ENCODE data around the gene TEX19. TPM values are rescaled to one million over a fixed set of nuclear protein-coding genes. Genes with fewer than 3 reads are reported as not detected.

Gene TEX19
- total RNA-seq, 2 experiments from 2014 or later: 0.10 to 0.23 TPM

- peaks cover 29% of the 10 kb centered on the region for H3K4me1 Mint-ChIP-seq
- no peak overlapping the region for H3K4me3 Mint-ChIP-seq
- H3K9me3 Mint-ChIP-seq: no peaks in the 10 kb centered on the region
- no peak overlapping the region for H3K27ac Mint-ChIP-seq
- no peak for DNase-seq
- peaks cover 30% of the 10 kb centered on the region for H3K36me3 Mint-ChIP-seq
- H3K27me3 Mint-ChIP-seq: peaks cover 4% of the 10 kb centered on the region
These were observed 40.1 kb upstream of the TEX19 start for GRCh38 chr17:82318772-82319606.

GRCh38 chr17:82319619-82320062 lies 39.4 kb upstream of the TEX19 start:
- Mint-ChIP-seq H3K9me3 (no peaks in the 10 kb centered on the region), H3K4me3 (no peak overlapping the region), H3K36me3 (peaks cover 24% of the 10 kb centered on the region), H3K27me3 (peaks cover 4% of the 10 kb centered on the region), H3K4me1 (peaks cover 27% of the 10 kb centered on the region), H3K27ac (peak overlapping the region; percentile 96)
- no peak for DNase-seq

DNA sequence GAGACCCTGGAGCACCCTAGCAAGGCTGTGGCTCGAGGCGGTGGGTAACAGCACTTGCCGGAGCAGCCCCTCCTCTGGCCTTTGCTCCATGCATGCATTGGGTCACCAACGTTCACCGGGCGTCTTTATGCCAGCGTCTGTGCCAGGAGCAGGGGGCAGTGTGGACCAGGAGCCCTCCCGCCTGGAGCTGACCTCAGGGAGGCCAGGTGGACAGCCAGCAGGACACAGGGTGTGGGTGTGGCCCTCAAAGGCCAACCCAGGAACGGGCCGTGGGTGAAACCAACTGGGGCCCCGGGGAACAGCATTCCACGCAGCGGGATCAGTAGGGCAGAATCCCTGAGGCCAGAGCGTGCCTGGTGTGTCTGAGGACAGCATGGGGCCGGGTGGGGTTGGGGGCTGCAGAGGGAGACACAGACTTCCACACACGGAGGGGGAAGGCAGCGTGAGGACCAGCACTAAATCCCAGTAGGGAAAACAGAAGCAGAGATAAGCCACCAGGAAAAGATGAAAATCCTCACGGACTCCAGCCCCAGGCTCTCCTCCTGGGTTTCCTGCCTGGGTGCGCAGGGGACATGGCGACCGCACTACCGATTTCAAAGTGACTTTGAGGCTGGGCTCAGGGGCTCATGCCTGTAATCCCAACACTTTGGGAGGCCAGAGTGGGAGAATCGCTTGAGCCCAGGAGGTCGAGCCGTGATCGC lies 38.8 kb upstream of the TEX19 start:
- Mint-ChIP-seq H3K27me3 (peaks cover 4% of the 10 kb centered on the region), H3K36me3 (peaks cover 19% of the 10 kb centered on the region), H3K27ac (peak overlapping the region; percentile 96), H3K4me1 (peaks cover 30% of the 10 kb centered on the region), H3K4me3 (peak overlapping the region; percentile 61), H3K9me3 (no peaks in the 10 kb centered on the region)
- DNase-seq: no peak

- H3K4me3 Mint-ChIP-seq: peak overlapping the region; percentile 84
- H3K9me3 Mint-ChIP-seq: no peaks in the 10 kb centered on the region
- DNase-seq: peak; percentile 82
- H3K4me1 Mint-ChIP-seq: peaks cover 28% of the 10 kb centered on the region
- H3K27me3 Mint-ChIP-seq: no peaks in the 10 kb centered on the region
- peak overlapping the region; percentile 96 for H3K27ac Mint-ChIP-seq
- H3K36me3 Mint-ChIP-seq: peaks cover 9% of the 10 kb centered on the region
These were observed 37.8 kb upstream of the TEX19 start for GRCh38 chr17:82320956-82321927.

- Mint-ChIP-seq H3K27ac (peak overlapping the region; percentile 96), H3K9me3 (no peaks in the 10 kb centered on the region), H3K4me1 (peaks cover 28% of the 10 kb centered on the region), H3K4me3 (peak overlapping the region; percentile 84), H3K36me3 (peaks cover 2% of the 10 kb centered on the region), H3K27me3 (no peaks in the 10 kb centered on the region)
- DNase-seq: no peak
These were observed 37.0 kb upstream of the TEX19 start for GRCh38 chr17:82321947-82322466.

GRCh38 chr17:82322526-82323453 lies 36.3 kb upstream of the TEX19 start:
- peak overlapping the region; percentile 96 for H3K27ac Mint-ChIP-seq
- H3K27me3 Mint-ChIP-seq: no peaks in the 10 kb centered on the region
- DNase-seq: no peak
- peaks cover 2% of the 10 kb centered on the region for H3K36me3 Mint-ChIP-seq
- H3K9me3 Mint-ChIP-seq: no peaks in the 10 kb centered on the region
- H3K4me1 Mint-ChIP-seq: peaks cover 28% of the 10 kb centered on the region
- H3K4me3 Mint-ChIP-seq: peak overlapping the region; percentile 84

GRCh38 chr17:82323514-82324234 lies 35.4 kb upstream of the TEX19 start:
- H3K36me3 Mint-ChIP-seq: peaks cover 2% of the 10 kb centered on the region
- no peak for DNase-seq
- peak overlapping the region; percentile 47 for H3K4me3 Mint-ChIP-seq
- H3K27me3 Mint-ChIP-seq: no peaks in the 10 kb centered on the region
- peaks cover 28% of the 10 kb centered on the region for H3K4me1 Mint-ChIP-seq
- H3K27ac Mint-ChIP-seq: no peak overlapping the region
- H3K9me3 Mint-ChIP-seq: no peaks in the 10 kb centered on the region

DNA sequence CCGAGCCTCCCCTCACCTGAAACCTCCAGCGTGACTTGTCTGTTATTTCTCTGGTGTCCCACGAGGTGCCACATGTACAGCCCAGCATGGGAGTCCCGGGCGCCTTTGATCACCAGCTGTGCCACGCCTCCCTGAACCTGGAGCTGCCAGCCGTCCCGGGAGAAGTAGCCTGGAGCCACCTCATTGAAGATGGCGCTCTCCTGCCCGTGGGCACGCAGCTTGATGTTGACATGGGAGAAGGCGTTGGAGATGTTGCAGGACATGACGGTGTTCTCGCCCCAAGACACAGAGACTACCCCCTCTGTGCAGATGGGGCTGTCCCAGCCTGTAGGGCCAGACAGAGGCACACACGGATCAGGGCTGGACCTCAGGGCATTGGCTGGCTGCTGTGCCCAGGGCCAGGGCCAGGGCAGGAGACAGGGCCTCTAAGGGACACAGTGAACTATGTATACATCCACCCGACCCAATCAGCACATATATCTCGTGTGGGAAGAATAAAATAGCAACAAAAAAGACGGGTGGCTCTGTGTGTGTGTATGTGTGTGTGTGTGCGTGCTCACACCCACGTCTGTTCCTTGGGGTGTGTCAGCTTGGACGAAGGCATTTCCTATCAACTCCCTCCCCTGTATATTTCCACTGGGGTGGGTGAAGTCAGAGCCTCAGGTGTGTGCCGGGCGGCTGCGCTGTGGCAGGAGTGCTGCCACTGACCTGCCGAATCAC lies 34.3 kb upstream of the TEX19 start:
- Mint-ChIP-seq H3K9me3 (no peaks in the 10 kb centered on the region), H3K27me3 (no peaks in the 10 kb centered on the region), H3K4me3 (peak overlapping the region; percentile 22), H3K27ac (peak overlapping the region; percentile 27), H3K36me3 (peaks cover 2% of the 10 kb centered on the region), H3K4me1 (peaks cover 28% of the 10 kb centered on the region)
- no peak for DNase-seq

- H3K9me3 Mint-ChIP-seq: no peaks in the 10 kb centered on the region
- DNase-seq: no peak
- peaks cover 2% of the 10 kb centered on the region for H3K36me3 Mint-ChIP-seq
- no peak overlapping the region for H3K4me3 Mint-ChIP-seq
- no peak overlapping the region for H3K27ac Mint-ChIP-seq
- peaks cover 26% of the 10 kb centered on the region for H3K4me1 Mint-ChIP-seq
- peaks cover 4% of the 10 kb centered on the region for H3K27me3 Mint-ChIP-seq
These were observed 33.5 kb upstream of the TEX19 start for GRCh38 chr17:82325286-82326180.

GRCh38 chr17:82327289-82327688 lies 31.8 kb upstream of the TEX19 start:
- Mint-ChIP-seq H3K4me1 (peaks cover 18% of the 10 kb centered on the region), H3K36me3 (no peaks in the 10 kb centered on the region), H3K27me3 (peaks cover 19% of the 10 kb centered on the region), H3K27ac (no peak overlapping the region), H3K9me3 (no peaks in the 10 kb centered on the region), H3K4me3 (no peak overlapping the region)
- no peak for DNase-seq

DNA sequence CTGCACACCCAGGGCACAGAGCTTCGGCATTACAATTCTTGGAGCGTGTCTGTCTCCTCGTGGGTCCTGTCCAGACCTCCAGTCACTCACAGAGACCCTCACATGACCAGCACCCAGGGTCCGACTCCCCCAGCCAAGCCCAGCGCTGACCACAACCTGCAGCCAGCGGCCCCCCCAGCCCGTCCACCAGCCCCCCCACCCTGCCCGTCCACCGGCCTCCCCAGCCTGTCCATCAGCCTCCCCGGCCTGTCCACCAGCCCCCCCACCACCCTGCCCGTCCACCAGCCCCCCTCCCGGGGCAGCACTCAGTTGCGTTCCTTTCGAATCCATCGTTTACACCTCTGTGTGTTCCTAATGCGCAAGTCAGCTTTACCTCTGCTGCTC lies 31.3 kb upstream of the TEX19 start:
- Mint-ChIP-seq H3K27ac (no peak overlapping the region), H3K27me3 (peaks cover 24% of the 10 kb centered on the region), H3K9me3 (no peaks in the 10 kb centered on the region), H3K4me1 (peaks cover 18% of the 10 kb centered on the region), H3K4me3 (no peak overlapping the region), H3K36me3 (no peaks in the 10 kb centered on the region)
- DNase-seq: no peak
